IMR-90 (cell line): ENCODE results near the gene CARD16. TPM values are rescaled to one million over a fixed set of nuclear protein-coding genes. Genes with fewer than 3 reads are reported as not detected.

Source experiments
- ATAC-seq: fragments of 200-7000 bp; cut with Tn5 transposase; 2 replicates; pipeline ENCODE4 v1.9.1; 2020; ENCODE audit warnings: low read depth, mild to moderate bottlenecking, moderate library complexity
- BruUV-seq: library from RNA; stranded (reverse); fragments of 400-500 nt; replicated peaks from 2 replicates; lab custom pipeline; 2021; lab: Mats Ljungman, UMichigan
- CTCF ChIA-PET: fragments of 300-600 bp; formaldehyde crosslinking; extraction: SDS; loops from one replicate; lab custom pipeline; 2021; ENCODE audit warnings: antibody characterized with exemption; lab: Yijun Ruan, JAX
- POLR2A ChIA-PET: fragments of 300-600 bp; sonication (Branson Sonifier 250); formaldehyde crosslinking; loops from one replicate; lab custom pipeline; 2022; ENCODE audit warnings: antibody characterized with exemption; ENCODE audit not compliant: unreplicated experiment; lab: Charles Lee
- DNase-seq: peaks from one replicate; pipeline ENCODE4 v3.0.0; 2013
- H2AFZ ChIP-seq: replicated peaks from 2 replicates; pipeline ENCODE3; 2013; ENCODE audit warnings: low read length, mild to moderate bottlenecking; ENCODE audit not compliant: poor library complexity
- H2AK5ac ChIP-seq: 2 replicates; pipeline ENCODE4 v1.6.1; 2013; ENCODE audit warnings: low read depth, low read length, inconsistent platforms
- H2AK9ac ChIP-seq: replicated peaks from 2 replicates; pipeline ENCODE3; 2013; ENCODE audit warnings: mild to moderate bottlenecking, low read depth, low read length, moderate library complexity; ENCODE audit not compliant: poor library complexity
- H2BK120ac ChIP-seq: 2 replicates; pipeline ENCODE4 v1.6.1; 2013; ENCODE audit warnings: low read depth, low read length, inconsistent platforms
- H2BK15ac ChIP-seq: 3 replicates; pipeline ENCODE4 v1.6.1; 2013; ENCODE audit warnings: low read depth, low read length, inconsistent platforms
- H2BK20ac ChIP-seq: 2 replicates; pipeline ENCODE4 v1.6.1; 2013; ENCODE audit warnings: low read depth, mild to moderate bottlenecking, inconsistent platforms, low read length, moderate library complexity
- H2BK5ac ChIP-seq: 2 replicates; pipeline ENCODE4 v1.6.1; 2013; ENCODE audit warnings: mild to moderate bottlenecking, low read depth, low read length, inconsistent platforms; ENCODE audit not compliant: poor library complexity, severe bottlenecking
- H3K14ac ChIP-seq: replicated peaks from 2 replicates; pipeline ENCODE4 v1.6.1; 2013; ENCODE audit warnings: low read depth, low read length, inconsistent platforms
- H3K18ac ChIP-seq: 2 replicates; pipeline ENCODE4 v1.6.1; 2013; ENCODE audit warnings: low read depth, low read length, control low read depth
- H3K23ac ChIP-seq: 2 replicates; pipeline ENCODE4 v1.6.1; 2013; ENCODE audit warnings: low read depth, low read length, inconsistent platforms
- H3K27ac ChIP-seq: 2 replicates; pipeline ENCODE4 v1.5.1; 2013; ENCODE audit warnings: mild to moderate bottlenecking, control low read depth, low read length; ENCODE audit not compliant: insufficient read depth
- H3K27me3 ChIP-seq: 2 replicates; pipeline ENCODE4 v1.6.1; 2013; ENCODE audit warnings: low read length; ENCODE audit not compliant: control insufficient read depth, insufficient read depth
- H3K36me3 ChIP-seq: 2 replicates; pipeline ENCODE4 v1.6.1; 2013; ENCODE audit warnings: low read length, mixed read lengths; ENCODE audit not compliant: control insufficient read depth, insufficient read depth
- H3K4ac ChIP-seq: 2 replicates; pipeline ENCODE4 v1.6.1; 2013; ENCODE audit warnings: low read depth, low read length, inconsistent platforms
- H3K4me1 ChIP-seq: 2 replicates; pipeline ENCODE4 v1.6.1; 2013; ENCODE audit warnings: low read length, mixed read lengths; ENCODE audit not compliant: control insufficient read depth, insufficient read depth
- H3K4me2 ChIP-seq: 2 replicates; pipeline ENCODE4 v1.6.1; 2013; ENCODE audit warnings: low read depth, mild to moderate bottlenecking, control low read depth, low read length, moderate library complexity
- H3K4me3 ChIP-seq: 2 replicates; pipeline ENCODE4 v1.5.1; 2013; ENCODE audit warnings: low read depth, mild to moderate bottlenecking, control low read depth, low read length, moderate library complexity; ENCODE audit not compliant: insufficient read depth
- H3K56ac ChIP-seq: 2 replicates; pipeline ENCODE4 v1.6.1; 2013; ENCODE audit warnings: low read length, inconsistent platforms; ENCODE audit not compliant: insufficient read depth; ENCODE audit errors: extremely low read depth
- H3K79me1 ChIP-seq, 2 experiments: 2 replicates each; pipeline ENCODE4 v1.6.1; 2013; ENCODE audit warnings: low read length in 2 of 2, inconsistent platforms in 1 of 2, low read depth in 1 of 2
- H3K9ac ChIP-seq: 2 replicates; pipeline ENCODE4 v1.6.1; 2013; ENCODE audit warnings: low read depth, low read length, control low read depth
- H3K9me1 ChIP-seq: 2 replicates; pipeline ENCODE4 v1.6.1; 2013; ENCODE audit warnings: low read length, inconsistent platforms; ENCODE audit not compliant: insufficient read depth
- H3K9me3 ChIP-seq: 2 replicates; pipeline ENCODE4 v1.6.1; 2013; ENCODE audit warnings: low read length; ENCODE audit not compliant: control insufficient read depth, insufficient read depth
- H4K20me1 ChIP-seq: 2 replicates; pipeline ENCODE4 v1.6.1; 2013; ENCODE audit warnings: low read length, inconsistent platforms; ENCODE audit not compliant: insufficient read depth
- H4K5ac ChIP-seq: 2 replicates; pipeline ENCODE4 v1.6.1; 2013; ENCODE audit warnings: mild to moderate bottlenecking, low read depth, low read length, control low read depth
- H4K8ac ChIP-seq, 2 experiments: 2 replicates each; pipeline ENCODE4 v1.6.1; 2013; ENCODE audit warnings: low read depth in 2 of 2, low read length in 2 of 2, control low read depth in 1 of 2, inconsistent platforms in 1 of 2
- H4K91ac ChIP-seq: 2 replicates; pipeline ENCODE4 v1.6.1; 2013; ENCODE audit warnings: low read depth, low read length, inconsistent platforms; ENCODE audit not compliant: insufficient read depth
- BHLHE40 ChIP-seq: fragments of 150-350 bp; IDR thresholded peaks from 2 replicates; pipeline ENCODE4 v1.6.1; 2016; ENCODE audit warnings: mild to moderate bottlenecking, low read depth, low read length
- CEBPB ChIP-seq: IDR thresholded peaks from 2 replicates; pipeline ENCODE4 v1.6.1; 2012; ENCODE audit warnings: low read depth, low read length, improper control_type of control experiment
- CHD1 ChIP-seq: IDR thresholded peaks from 2 replicates; pipeline ENCODE4 v1.6.1; 2012; ENCODE audit warnings: low read depth, low read length, improper control_type of control experiment
- FOS ChIP-seq: fragments of 150-350 bp; IDR thresholded peaks from 2 replicates; pipeline ENCODE4 v1.6.1; 2016; ENCODE audit warnings: low read depth, low read length
- MAFK ChIP-seq: IDR thresholded peaks from 2 replicates; pipeline ENCODE4 v1.6.1; 2012; ENCODE audit warnings: low read depth, low read length, improper control_type of control experiment
- MAZ ChIP-seq: IDR thresholded peaks from 2 replicates; pipeline ENCODE4 v1.6.1; 2012; ENCODE audit warnings: low read depth, mild to moderate bottlenecking, low read length, improper control_type of control experiment, moderate library complexity, borderline replicate concordance
- MXI1 ChIP-seq: IDR thresholded peaks from 2 replicates; pipeline ENCODE4 v1.6.1; 2012; ENCODE audit warnings: low read depth, mild to moderate bottlenecking, low read length, moderate library complexity, borderline replicate concordance
- NFE2L2 ChIP-seq: fragments of 150-350 bp; IDR thresholded peaks from 2 replicates; pipeline ENCODE4 v1.6.1; 2016; ENCODE audit warnings: low read depth, mild to moderate bottlenecking, low read length
- POLR2A ChIP-seq: IDR thresholded peaks from 2 replicates; pipeline ENCODE4 v1.6.1; 2012; ENCODE audit warnings: mild to moderate bottlenecking, low read depth, low read length
- RAD21 ChIP-seq: IDR thresholded peaks from 2 replicates; pipeline ENCODE4 v1.6.1; 2012; ENCODE audit warnings: low read length, improper control_type of control experiment
- RCOR1 ChIP-seq: IDR thresholded peaks from 2 replicates; pipeline ENCODE4 v1.6.1; 2012; ENCODE audit warnings: mild to moderate bottlenecking, low read length, improper control_type of control experiment; ENCODE audit not compliant: insufficient replicate concordance
- RFX5 ChIP-seq: IDR thresholded peaks from 2 replicates; pipeline ENCODE4 v1.8.0; 2012; ENCODE audit warnings: low read depth, mild to moderate bottlenecking, low read length, moderate library complexity
- SMC3 ChIP-seq: fragments of 150-350 bp; IDR thresholded peaks from 2 replicates; pipeline ENCODE4 v1.6.1; 2016; ENCODE audit warnings: low read depth, mild to moderate bottlenecking, antibody characterized with exemption, low read length, moderate library complexity
- WGBS, 2 experiments: methylation state at CpG; one replicate each; pipeline versions ENCODE4 v1.1.5 to v1.1.7; 2013; ENCODE audit warnings: missing lambda C conversion rate in 2 of 2; ENCODE audit not compliant: insufficient read length in 1 of 2; ENCODE audit errors: extremely low coverage in 2 of 2; 5-methylcytosine and 5-hydroxymethylcytosine counted together
- dilution Hi-C: fragments of 300-500 bp; cut with HindIII; formaldehyde crosslinking; loops from one replicate; pipeline ENCODE4 v1.14.3; 2018; ENCODE audit warnings: low sequenced_read_pairs; ENCODE audit not compliant: unreplicated experiment
- in situ Hi-C: fragments of 300-500 bp; cut with MboI; formaldehyde crosslinking; loops from 3 replicates; pipeline ENCODE4 v1.14.3; 2019; ENCODE audit warnings: low sequenced_read_pairs, inconsistent platforms, mixed read lengths
- intact Hi-C: fragments of 100-400 bp; cut with micrococcal nuclease; formaldehyde crosslinking; loops from 2 replicates; pipeline ENCODE4 v1.10.0; 2022
- polyA plus RNA-seq, 3 experiments: library from polyadenylated mRNA; depleted of rRNA; stranded (reverse); fragments of >200 nt; gene quantifications; 2 replicates each; pipeline ENCODE4 v1.2.3, GENCODE V29; 2012; ENCODE audit warnings: low replicate concordance in 1 of 3
- total RNA-seq: library from RNA; depleted of rRNA; stranded (reverse); fragments of >200 nt; gene quantifications from 2 replicates; pipeline ENCODE4 v1.2.3, GENCODE V29; 2012
- TF ChIP-seq, protein P1 (sequence below): fragments of 150-350 bp; IDR thresholded peaks from 2 replicates; pipeline ENCODE4 v1.6.1; 2017; ENCODE audit warnings: mild to moderate bottlenecking, antibody characterized with exemption, low read length, low read depth
- TF ChIP-seq, protein P2 (sequence below): conservative IDR thresholded peaks from 2 replicates; pipeline ENCODE4 v1.5.1; 2012; ENCODE audit warnings: mild to moderate bottlenecking, low read depth, low read length, improper control_type of control experiment
- TF ChIP-seq, protein P3 (sequence below): fragments of 150-350 bp; IDR thresholded peaks from 2 replicates; pipeline ENCODE4 v1.6.1; 2016; ENCODE audit warnings: low read depth, mild to moderate bottlenecking, low read length, moderate library complexity, borderline replicate concordance

The CARD16 gene
- total and polyA plus RNA-seq, 2 of the 4 experiments (the other 2 are of a cell fraction) = 7.9 to 29.2 TPM

DNA sequence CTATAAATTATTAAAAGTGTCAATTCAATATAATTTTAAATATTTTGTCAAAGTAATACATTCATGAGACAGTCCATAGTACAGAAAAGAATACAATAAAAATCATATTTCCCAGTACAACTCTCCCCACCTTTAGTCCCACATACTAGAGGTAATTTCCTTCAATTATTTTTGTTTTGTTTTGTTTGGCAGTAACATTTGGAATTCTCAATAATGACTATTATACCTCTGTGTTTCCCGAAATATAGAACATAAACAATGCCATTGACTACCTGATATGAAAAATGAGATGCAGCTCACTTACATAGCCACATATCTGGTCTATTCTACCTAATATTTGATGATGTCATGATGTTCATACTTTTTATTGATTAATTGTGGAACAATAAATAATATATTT is 52.4 kb downstream of the CARD16 start:
- in situ Hi-C loops (no loop called here), dilution Hi-C loops (no loop called here), intact Hi-C loops (no loop called here)
- Histone ChIP-seq H3K36me3 (no peaks in the 10 kb centered on the region), H2BK20ac (no peak overlapping the region), H4K5ac (no peak overlapping the region), H3K79me1 (no peaks in the 10 kb centered on the region), H3K27ac (no peak overlapping the region), H4K91ac (no peak overlapping the region), H2AK5ac (no peak overlapping the region), H3K4me1 (no peaks in the 10 kb centered on the region), H3K23ac (no peak overlapping the region), H2AFZ (no peak overlapping the region), H4K8ac (no peak overlapping the region), H2BK15ac (no peak overlapping the region), H3K9me1 (0 out of 2 replicates have a peak, but pooled peaks cover 3% of the 10 kb centered on the region), H2BK5ac (no peak overlapping the region), H2BK120ac (no peak overlapping the region), H3K14ac (no peak overlapping the region), H3K4me3 (no peak overlapping the region), H3K56ac (no peak overlapping the region), H4K20me1 (no peaks in the 10 kb centered on the region), H2AK9ac (no peak overlapping the region), H3K4me2 (no peak overlapping the region), H3K9me3 (no peaks in the 10 kb centered on the region), H3K18ac (no peak overlapping the region), H3K4ac (no peak overlapping the region), H3K9ac (no peak overlapping the region), H3K27me3 (no peaks in the 10 kb centered on the region)
- no CpG with 5 or more reads among the region's 1 CpG for WGBS, 2 experiments
- DNase-seq (no peak), ATAC-seq (no peak)
- no TSS peak for BruUV-seq
- TF ChIP-seq, protein P1, sequence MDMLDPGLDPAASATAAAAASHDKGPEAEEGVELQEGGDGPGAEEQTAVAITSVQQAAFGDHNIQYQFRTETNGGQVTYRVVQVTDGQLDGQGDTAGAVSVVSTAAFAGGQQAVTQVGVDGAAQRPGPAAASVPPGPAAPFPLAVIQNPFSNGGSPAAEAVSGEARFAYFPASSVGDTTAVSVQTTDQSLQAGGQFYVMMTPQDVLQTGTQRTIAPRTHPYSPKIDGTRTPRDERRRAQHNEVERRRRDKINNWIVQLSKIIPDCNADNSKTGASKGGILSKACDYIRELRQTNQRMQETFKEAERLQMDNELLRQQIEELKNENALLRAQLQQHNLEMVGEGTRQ = no peak
- no peak for TF ChIP-seq POLR2A
- TF ChIP-seq, protein P2, sequence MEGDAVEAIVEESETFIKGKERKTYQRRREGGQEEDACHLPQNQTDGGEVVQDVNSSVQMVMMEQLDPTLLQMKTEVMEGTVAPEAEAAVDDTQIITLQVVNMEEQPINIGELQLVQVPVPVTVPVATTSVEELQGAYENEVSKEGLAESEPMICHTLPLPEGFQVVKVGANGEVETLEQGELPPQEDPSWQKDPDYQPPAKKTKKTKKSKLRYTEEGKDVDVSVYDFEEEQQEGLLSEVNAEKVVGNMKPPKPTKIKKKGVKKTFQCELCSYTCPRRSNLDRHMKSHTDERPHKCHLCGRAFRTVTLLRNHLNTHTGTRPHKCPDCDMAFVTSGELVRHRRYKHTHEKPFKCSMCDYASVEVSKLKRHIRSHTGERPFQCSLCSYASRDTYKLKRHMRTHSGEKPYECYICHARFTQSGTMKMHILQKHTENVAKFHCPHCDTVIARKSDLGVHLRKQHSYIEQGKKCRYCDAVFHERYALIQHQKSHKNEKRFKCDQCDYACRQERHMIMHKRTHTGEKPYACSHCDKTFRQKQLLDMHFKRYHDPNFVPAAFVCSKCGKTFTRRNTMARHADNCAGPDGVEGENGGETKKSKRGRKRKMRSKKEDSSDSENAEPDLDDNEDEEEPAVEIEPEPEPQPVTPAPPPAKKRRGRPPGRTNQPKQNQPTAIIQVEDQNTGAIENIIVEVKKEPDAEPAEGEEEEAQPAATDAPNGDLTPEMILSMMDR = no peak
- no peak for TF ChIP-seq MAFK
- TF ChIP-seq, protein P3, sequence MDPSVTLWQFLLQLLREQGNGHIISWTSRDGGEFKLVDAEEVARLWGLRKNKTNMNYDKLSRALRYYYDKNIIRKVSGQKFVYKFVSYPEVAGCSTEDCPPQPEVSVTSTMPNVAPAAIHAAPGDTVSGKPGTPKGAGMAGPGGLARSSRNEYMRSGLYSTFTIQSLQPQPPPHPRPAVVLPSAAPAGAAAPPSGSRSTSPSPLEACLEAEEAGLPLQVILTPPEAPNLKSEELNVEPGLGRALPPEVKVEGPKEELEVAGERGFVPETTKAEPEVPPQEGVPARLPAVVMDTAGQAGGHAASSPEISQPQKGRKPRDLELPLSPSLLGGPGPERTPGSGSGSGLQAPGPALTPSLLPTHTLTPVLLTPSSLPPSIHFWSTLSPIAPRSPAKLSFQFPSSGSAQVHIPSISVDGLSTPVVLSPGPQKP = no peak
- no peak for TF ChIP-seq RAD21
- TF ChIP-seq MAZ = no peak
- TF ChIP-seq NFE2L2 = no peak
- TF ChIP-seq RCOR1 = no peak
- TF ChIP-seq CHD1 = no peak
- no peak for TF ChIP-seq FOS
- TF ChIP-seq BHLHE40 = no peak
- TF ChIP-seq MXI1 = no peak
- TF ChIP-seq SMC3 = no peak
- TF ChIP-seq CEBPB = no peak
- TF ChIP-seq RFX5 = no peak
- ChIA-PET CTCF (no interaction called here), POLR2A (no interaction called here)
